Measurements from ENCODE around the gene LDHA. TPM values are rescaled to one million over a fixed set of nuclear protein-coding genes. Genes with fewer than 3 reads are reported as not detected.

The LDHA gene
- total RNA-seq, 6 donors from 2014 or later = 101 to 417 (median 275) TPM

GRCh38 chr11:18361154-18361553, 33.2 kb upstream of the LDHA start:
- Histone ChIP-seq H3K9me3 (no peaks in the 10 kb centered on the region), H3K4me1 (no peaks in the 10 kb centered on the region), H3K27me3 (no peaks in the 10 kb centered on the region), H3K27ac (no peak overlapping the region), H3K36me3 (peaks cover 55 to 100% (median 82%) of the 10 kb centered on the region in 4 donors), H3K4me3 (no peak overlapping the region)
- 96% methylated on average over 5 of the region's 5 CpGs for WGBS, 2 donors
- TF ChIP-seq EP300 (IDR thresholded peaks at IDR 0.05) (no peak), POLR2A (IDR thresholded peaks at IDR 0.05) (no peak), CTCF (IDR thresholded peaks at IDR 0.05) (no peak), POLR2AphosphoS5 (IDR thresholded peaks at IDR 0.05) (no peak)
- no peak for ATAC-seq (ENCODE audit: low FRiP score in 2 of 2)
- no peak for DNase-seq

GRCh38 chr11:18364495-18365073, 29.8 kb upstream of the LDHA start:
- ATAC-seq (ENCODE audit: low FRiP score in 2 of 2) = no peak
- H3K9me3 ChIP-seq = no peaks in the 10 kb centered on the region
- no peaks in the 10 kb centered on the region for H3K27me3 ChIP-seq
- no peak for DNase-seq
- H3K36me3 ChIP-seq = peaks cover 41 to 79% (median 64%) of the 10 kb centered on the region in 4 donors
- H3K4me1 ChIP-seq = no peaks in the 10 kb centered on the region
- H3K27ac ChIP-seq = no peak overlapping the region
- H3K4me3 ChIP-seq = no peak overlapping the region
- 91 to 96% methylated on average over 4 of the region's 4 CpGs for WGBS, 2 donors
- no peak for TF ChIP-seq POLR2AphosphoS5 (IDR thresholded peaks at IDR 0.05)
- TF ChIP-seq EP300 (IDR thresholded peaks at IDR 0.05) = no peak
- TF ChIP-seq POLR2A (IDR thresholded peaks at IDR 0.05) = no peak
- no peak for TF ChIP-seq CTCF (IDR thresholded peaks at IDR 0.05)

GRCh38 chr11:18365741-18366140, 28.6 kb upstream of the LDHA start:
- no peak overlapping the region for H3K27ac ChIP-seq
- TF ChIP-seq POLR2AphosphoS5 (IDR thresholded peaks at IDR 0.05) (no peak), POLR2A (IDR thresholded peaks at IDR 0.05) (no peak), EP300 (IDR thresholded peaks at IDR 0.05) (no peak), CTCF (IDR thresholded peaks at IDR 0.05) (no peak)
- peak in 1 of 2 donors; percentile 12 for ATAC-seq (ENCODE audit: low FRiP score in 2 of 2)
- H3K36me3 ChIP-seq = peaks cover 36 to 67% (median 55%) of the 10 kb centered on the region in 4 donors
- no peak overlapping the region for H3K4me3 ChIP-seq
- no peak for DNase-seq
- no peaks in the 10 kb centered on the region for H3K27me3 ChIP-seq
- WGBS, 2 donors = 92 to 93% methylated on average over 4 of the region's 4 CpGs
- H3K4me1 ChIP-seq = no peaks in the 10 kb centered on the region
- no peaks in the 10 kb centered on the region for H3K9me3 ChIP-seq

GRCh38 chr11:18366286-18366685, 28.1 kb upstream of the LDHA start:
- 55 to 71% methylated on average over 4 of the region's 4 CpGs for WGBS, 2 donors
- TF ChIP-seq POLR2A (IDR thresholded peaks at IDR 0.05) (no peak), CTCF (IDR thresholded peaks at IDR 0.05) (no peak), EP300 (IDR thresholded peaks at IDR 0.05) (no peak), POLR2AphosphoS5 (IDR thresholded peaks at IDR 0.05) (no peak)
- ATAC-seq (ENCODE audit: low FRiP score in 2 of 2) (no peak), DNase-seq (no peak)
- H3K27ac ChIP-seq = no peak overlapping the region
- no peaks in the 10 kb centered on the region for H3K27me3 ChIP-seq
- H3K4me3 ChIP-seq = no peak overlapping the region
- H3K36me3 ChIP-seq = peaks cover 36 to 62% (median 49%) of the 10 kb centered on the region in 4 donors
- no peaks in the 10 kb centered on the region for H3K9me3 ChIP-seq
- no peaks in the 10 kb centered on the region for H3K4me1 ChIP-seq

GRCh38 chr11:18367431-18367830, 26.9 kb upstream of the LDHA start:
- Histone ChIP-seq H3K9me3 (no peaks in the 10 kb centered on the region), H3K36me3 (peaks cover 26 to 50% (median 38%) of the 10 kb centered on the region in 4 donors), H3K27ac (no peak overlapping the region), H3K4me3 (no peak overlapping the region), H3K27me3 (no peaks in the 10 kb centered on the region), H3K4me1 (no peaks in the 10 kb centered on the region)
- ATAC-seq (ENCODE audit: low FRiP score in 2 of 2) = no peak
- no peak for DNase-seq
- 98 to 100% methylated on average over 3 of the region's 3 CpGs for WGBS, 2 donors
- TF ChIP-seq POLR2AphosphoS5 (IDR thresholded peaks at IDR 0.05) (no peak), POLR2A (IDR thresholded peaks at IDR 0.05) (no peak), CTCF (IDR thresholded peaks at IDR 0.05) (no peak), EP300 (IDR thresholded peaks at IDR 0.05) (no peak)

All from upper lobe of left lung (tissue), 6 donors.